ENCODE results near the gene NCKAP1. TPM values are rescaled to one million over a fixed set of nuclear protein-coding genes. Genes with fewer than 3 reads are reported as not detected.

The NCKAP1 gene, protein sequence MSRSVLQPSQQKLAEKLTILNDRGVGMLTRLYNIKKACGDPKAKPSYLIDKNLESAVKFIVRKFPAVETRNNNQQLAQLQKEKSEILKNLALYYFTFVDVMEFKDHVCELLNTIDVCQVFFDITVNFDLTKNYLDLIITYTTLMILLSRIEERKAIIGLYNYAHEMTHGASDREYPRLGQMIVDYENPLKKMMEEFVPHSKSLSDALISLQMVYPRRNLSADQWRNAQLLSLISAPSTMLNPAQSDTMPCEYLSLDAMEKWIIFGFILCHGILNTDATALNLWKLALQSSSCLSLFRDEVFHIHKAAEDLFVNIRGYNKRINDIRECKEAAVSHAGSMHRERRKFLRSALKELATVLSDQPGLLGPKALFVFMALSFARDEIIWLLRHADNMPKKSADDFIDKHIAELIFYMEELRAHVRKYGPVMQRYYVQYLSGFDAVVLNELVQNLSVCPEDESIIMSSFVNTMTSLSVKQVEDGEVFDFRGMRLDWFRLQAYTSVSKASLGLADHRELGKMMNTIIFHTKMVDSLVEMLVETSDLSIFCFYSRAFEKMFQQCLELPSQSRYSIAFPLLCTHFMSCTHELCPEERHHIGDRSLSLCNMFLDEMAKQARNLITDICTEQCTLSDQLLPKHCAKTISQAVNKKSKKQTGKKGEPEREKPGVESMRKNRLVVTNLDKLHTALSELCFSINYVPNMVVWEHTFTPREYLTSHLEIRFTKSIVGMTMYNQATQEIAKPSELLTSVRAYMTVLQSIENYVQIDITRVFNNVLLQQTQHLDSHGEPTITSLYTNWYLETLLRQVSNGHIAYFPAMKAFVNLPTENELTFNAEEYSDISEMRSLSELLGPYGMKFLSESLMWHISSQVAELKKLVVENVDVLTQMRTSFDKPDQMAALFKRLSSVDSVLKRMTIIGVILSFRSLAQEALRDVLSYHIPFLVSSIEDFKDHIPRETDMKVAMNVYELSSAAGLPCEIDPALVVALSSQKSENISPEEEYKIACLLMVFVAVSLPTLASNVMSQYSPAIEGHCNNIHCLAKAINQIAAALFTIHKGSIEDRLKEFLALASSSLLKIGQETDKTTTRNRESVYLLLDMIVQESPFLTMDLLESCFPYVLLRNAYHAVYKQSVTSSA
- polyA plus RNA-seq (2013, experiment 1 of 2), result 102 TPM
- polyA plus RNA-seq (2013, experiment 2 of 2), result 106 TPM

DNA sequence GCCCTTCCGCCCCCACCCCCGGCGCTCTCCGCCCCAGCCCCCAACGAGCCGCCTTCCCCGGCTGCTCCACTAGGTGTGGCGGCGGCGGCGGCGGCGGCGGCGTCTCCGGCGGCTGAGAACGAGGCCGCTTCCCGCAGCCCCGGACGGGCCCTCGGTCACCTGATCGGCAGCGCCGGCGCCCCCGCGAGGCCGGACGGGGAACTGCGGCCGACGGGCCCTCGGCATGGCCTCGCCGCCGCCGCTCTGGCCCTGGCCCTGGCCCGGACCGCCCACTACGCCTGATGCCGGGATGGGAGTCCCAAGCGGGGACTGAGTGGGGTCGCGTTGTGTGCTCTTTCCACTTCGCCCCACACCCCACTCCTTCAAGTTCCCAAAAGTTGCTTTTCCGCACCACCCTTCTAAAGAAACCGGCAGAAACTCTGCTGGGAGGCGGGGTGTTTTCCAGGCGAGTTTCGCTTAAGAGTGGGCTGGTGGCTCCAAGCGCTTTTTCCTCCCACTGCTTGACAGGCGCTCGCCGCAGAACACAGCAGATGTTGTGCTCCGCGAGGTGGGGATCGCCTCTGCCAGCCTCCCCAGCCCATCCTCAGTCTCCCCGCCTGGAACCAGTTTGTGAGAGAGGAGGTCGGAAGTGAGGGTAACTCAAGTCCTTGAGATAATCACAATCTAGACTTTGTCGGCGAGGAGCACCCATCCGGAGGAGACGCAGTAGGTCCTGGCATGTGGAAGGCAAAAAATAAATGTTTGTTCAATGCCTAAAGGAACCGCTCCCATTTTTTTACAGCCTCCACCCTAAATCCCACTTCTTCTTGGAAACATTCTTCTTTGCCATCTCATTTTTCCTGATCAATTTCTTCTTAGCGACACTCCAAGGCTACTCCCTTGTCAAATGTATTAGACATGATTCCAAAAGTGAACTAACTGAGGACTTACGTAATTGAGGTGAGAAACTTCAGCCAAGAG lies at the start of gene NCKAP1:
NCKAP1 (minus strand) TSS at position 117 of the 960 bp plus-strand sequence. CDS start 358 bp downstream, outside the sequence.
- Histone ChIP-seq H3K4me1 (ENCODE audit: insufficient read depth, low read length) (peaks cover 30% of the 10 kb centered on the region), H3K9me3 (ENCODE audit: insufficient read depth, low read depth, low read length) (no peaks in the 10 kb centered on the region), H3K27me3 (ENCODE audit: insufficient read depth, low read length) (peaks cover 15% of the 10 kb centered on the region), H3K4me3 (ENCODE audit: low read length) (peak within 1 kb of the TSS; percentile 96), H3K9ac (ENCODE audit: low read depth, low read length) (peak within 1 kb of the TSS; percentile 86), H3K36me3 (ENCODE audit: insufficient read depth, low read length) (no peaks in the 10 kb centered on the region), H3K27ac (ENCODE audit: low read depth, low read length) (peak within 1 kb of the TSS; percentile 89)
- 10% methylated on average over 65 of the region's 68 CpGs for WGBS

DNA sequence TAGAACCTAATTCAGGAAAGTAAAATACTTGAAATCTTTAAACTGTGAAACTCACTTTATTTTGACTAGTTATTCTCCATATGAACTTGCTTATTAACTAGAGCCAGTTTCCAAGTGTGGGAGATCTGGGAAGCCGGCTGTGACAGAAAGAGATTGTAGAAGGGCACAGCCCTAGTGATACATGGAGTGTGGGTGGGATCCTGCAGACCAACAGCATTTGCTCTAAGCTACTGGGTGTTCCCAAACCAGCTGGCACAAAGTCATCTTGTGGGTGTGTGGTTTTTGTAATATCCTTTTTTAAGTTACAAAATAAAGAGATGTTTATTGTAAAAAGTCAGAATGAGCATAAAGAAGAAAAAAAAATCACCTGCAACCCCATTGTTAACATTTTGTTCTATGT lies 43.7 kb upstream of the NCKAP1 start:
- Histone ChIP-seq H3K27me3 (ENCODE audit: insufficient read depth, low read length) (no peaks in the 10 kb centered on the region), H3K27ac (ENCODE audit: low read depth, low read length) (no peak overlapping the region), H3K36me3 (ENCODE audit: insufficient read depth, low read length) (no peaks in the 10 kb centered on the region), H3K4me3 (ENCODE audit: low read length) (no peak overlapping the region), H3K9me3 (ENCODE audit: insufficient read depth, low read depth, low read length) (no peaks in the 10 kb centered on the region), H3K9ac (ENCODE audit: low read depth, low read length) (no peak overlapping the region), H3K4me1 (ENCODE audit: insufficient read depth, low read length) (peaks cover 15% of the 10 kb centered on the region)
- WGBS, result 81% methylated on average over 1 of the region's 1 CpG

DNA sequence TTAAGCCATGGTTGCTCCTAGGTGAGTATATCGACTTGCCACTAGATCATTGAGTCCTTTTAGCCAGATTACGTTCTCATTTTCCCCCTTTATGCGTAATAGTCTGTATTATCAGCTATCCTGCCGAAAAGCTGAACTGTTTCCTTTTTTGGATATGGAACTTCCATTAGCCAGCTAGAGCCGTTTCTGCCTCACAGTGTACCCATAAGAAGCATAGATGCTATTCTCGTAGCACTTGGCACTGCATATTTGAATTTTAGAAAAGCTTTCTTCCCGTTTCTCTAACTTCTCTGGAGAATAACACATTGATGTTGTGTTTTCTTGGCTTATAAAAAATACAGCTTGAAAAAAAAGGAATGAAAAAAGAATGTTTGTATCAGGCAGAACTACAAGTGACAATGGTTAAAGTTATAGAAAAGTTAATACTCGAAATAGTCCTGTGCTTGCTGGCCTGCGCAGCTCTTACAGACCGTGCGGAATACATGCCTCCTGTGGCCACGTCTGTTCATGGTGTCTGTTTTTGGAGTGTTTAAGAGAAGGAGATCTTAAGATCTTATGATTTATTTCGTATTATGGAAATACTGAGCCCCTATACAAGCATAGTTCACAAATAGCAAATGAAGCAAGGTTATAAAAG lies 41.0 kb upstream of the NCKAP1 start:
- H3K36me3 ChIP-seq (ENCODE audit: insufficient read depth, low read length), result no peaks in the 10 kb centered on the region
- H3K27ac ChIP-seq (ENCODE audit: low read depth, low read length), result no peak overlapping the region
- 96% methylated on average over 13 of the region's 13 CpGs for WGBS
- H3K9me3 ChIP-seq (ENCODE audit: insufficient read depth, low read depth, low read length), result no peaks in the 10 kb centered on the region
- peak overlapping the region; percentile 71 for H3K4me3 ChIP-seq (ENCODE audit: low read length)
- H3K9ac ChIP-seq (ENCODE audit: low read depth, low read length), result peak overlapping the region; percentile 33; the same call in 1 of the 2 replicates
- H3K27me3 ChIP-seq (ENCODE audit: insufficient read depth, low read length), result no peaks in the 10 kb centered on the region
- H3K4me1 ChIP-seq (ENCODE audit: insufficient read depth, low read length), result peaks cover 15% of the 10 kb centered on the region

DNA sequence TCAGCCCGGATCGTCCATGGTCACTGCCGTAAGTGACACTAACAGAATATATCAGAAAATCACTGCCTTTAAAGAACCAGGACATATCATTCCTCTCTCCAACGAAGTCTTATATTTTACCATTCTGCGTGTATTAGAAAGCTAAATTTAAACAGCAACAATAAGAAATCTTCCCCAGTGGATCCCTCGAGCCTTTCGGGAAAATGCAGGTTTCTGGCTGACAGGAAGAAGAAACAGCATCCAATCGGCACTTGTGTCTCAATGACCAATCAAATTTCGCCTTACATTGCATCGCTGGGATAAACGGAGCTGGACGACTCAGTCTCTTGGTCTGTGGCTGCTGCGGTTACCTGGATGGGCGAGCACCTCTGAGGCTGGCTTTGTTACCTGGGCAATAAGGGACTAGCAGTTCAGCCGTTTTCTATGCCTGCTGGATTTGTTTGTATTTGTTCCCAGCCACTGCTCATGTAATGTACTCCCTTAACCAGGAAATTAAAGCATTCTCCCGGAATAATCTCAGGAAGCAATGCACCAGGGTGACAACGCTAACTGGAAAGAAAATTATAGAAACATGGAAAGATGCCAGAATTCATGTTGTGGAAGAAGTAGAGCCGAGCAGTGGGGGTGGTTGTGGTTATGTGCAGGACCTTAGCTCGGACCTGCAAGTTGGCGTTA lies 40.3 kb upstream of the NCKAP1 start, which contains the start of gene DUSP19:
DUSP19 (plus strand) TSS at position 284 of the 675 bp plus-strand sequence; CDS start at position 471, 187 bp downstream.
- Histone ChIP-seq H3K9me3 (ENCODE audit: insufficient read depth, low read depth, low read length) (no peaks in the 10 kb centered on the region), H3K4me3 (ENCODE audit: low read length) (peak within 1 kb of the TSS; percentile 71), H3K27ac (ENCODE audit: low read depth, low read length) (no peak within 1 kb of the TSS), H3K27me3 (ENCODE audit: insufficient read depth, low read length) (no peaks in the 10 kb centered on the region), H3K4me1 (ENCODE audit: insufficient read depth, low read length) (peaks cover 15% of the 10 kb centered on the region), H3K36me3 (ENCODE audit: insufficient read depth, low read length) (no peaks in the 10 kb centered on the region), H3K9ac (ENCODE audit: low read depth, low read length) (peak within 1 kb of the TSS; percentile 33)
- 79% methylated on average over 20 of the region's 20 CpGs for WGBS

DNA sequence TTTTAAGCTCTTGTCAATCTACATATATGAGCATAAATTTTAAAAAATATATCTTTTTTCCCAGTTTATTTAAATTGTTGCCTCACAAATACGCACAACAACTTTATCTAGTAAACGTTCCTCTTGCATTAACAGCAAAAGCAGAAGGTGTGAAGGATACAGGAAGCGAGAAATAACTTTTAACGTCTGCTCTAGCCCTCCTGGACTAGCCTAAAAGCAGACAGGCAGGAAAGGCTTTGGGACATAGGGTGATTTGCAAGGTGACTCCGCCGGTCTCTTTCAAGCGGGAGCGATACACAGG lies 39.9 kb upstream of the NCKAP1 start:
- H3K9ac ChIP-seq (ENCODE audit: low read depth, low read length), result no peak overlapping the region
- 81% methylated on average over 8 of the region's 8 CpGs for WGBS
- H3K4me3 ChIP-seq (ENCODE audit: low read length), result peak overlapping the region; percentile 71
- no peak overlapping the region for H3K27ac ChIP-seq (ENCODE audit: low read depth, low read length)
- no peaks in the 10 kb centered on the region for H3K9me3 ChIP-seq (ENCODE audit: insufficient read depth, low read depth, low read length)
- H3K27me3 ChIP-seq (ENCODE audit: insufficient read depth, low read length), result no peaks in the 10 kb centered on the region
- no peaks in the 10 kb centered on the region for H3K36me3 ChIP-seq (ENCODE audit: insufficient read depth, low read length)
- H3K4me1 ChIP-seq (ENCODE audit: insufficient read depth, low read length), result peaks cover 15% of the 10 kb centered on the region

DNA sequence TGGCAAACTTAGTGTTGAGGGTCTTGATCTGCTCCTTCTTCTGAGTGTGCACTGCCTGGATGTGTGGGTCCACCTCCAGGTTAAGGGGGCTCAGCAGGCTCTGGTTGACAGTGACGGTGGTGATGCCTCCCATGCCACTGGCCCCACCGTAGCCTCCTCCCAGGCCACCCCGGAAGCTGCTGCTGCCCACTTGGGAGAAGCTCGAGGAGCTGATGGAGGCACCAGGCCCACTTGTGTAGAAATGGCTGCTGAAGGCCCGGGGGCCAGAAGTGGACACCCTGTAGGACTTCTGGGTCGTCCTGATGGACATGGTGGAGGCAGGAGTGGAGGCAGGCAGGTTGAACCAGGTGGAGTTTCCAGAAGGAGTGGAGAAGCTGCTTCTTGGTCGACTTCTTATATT lies 33.9 kb upstream of the NCKAP1 start:
- Histone ChIP-seq H3K4me1 (ENCODE audit: insufficient read depth, low read length) (no peaks in the 10 kb centered on the region), H3K9ac (ENCODE audit: low read depth, low read length) (no peak overlapping the region), H3K4me3 (ENCODE audit: low read length) (no peak overlapping the region), H3K9me3 (ENCODE audit: insufficient read depth, low read depth, low read length) (peaks cover 14% of the 10 kb centered on the region), H3K36me3 (ENCODE audit: insufficient read depth, low read length) (no peaks in the 10 kb centered on the region), H3K27me3 (ENCODE audit: insufficient read depth, low read length) (no peaks in the 10 kb centered on the region), H3K27ac (ENCODE audit: low read depth, low read length) (no peak overlapping the region)
- WGBS, result 98% methylated on average over 6 of the region's 7 CpGs

DNA sequence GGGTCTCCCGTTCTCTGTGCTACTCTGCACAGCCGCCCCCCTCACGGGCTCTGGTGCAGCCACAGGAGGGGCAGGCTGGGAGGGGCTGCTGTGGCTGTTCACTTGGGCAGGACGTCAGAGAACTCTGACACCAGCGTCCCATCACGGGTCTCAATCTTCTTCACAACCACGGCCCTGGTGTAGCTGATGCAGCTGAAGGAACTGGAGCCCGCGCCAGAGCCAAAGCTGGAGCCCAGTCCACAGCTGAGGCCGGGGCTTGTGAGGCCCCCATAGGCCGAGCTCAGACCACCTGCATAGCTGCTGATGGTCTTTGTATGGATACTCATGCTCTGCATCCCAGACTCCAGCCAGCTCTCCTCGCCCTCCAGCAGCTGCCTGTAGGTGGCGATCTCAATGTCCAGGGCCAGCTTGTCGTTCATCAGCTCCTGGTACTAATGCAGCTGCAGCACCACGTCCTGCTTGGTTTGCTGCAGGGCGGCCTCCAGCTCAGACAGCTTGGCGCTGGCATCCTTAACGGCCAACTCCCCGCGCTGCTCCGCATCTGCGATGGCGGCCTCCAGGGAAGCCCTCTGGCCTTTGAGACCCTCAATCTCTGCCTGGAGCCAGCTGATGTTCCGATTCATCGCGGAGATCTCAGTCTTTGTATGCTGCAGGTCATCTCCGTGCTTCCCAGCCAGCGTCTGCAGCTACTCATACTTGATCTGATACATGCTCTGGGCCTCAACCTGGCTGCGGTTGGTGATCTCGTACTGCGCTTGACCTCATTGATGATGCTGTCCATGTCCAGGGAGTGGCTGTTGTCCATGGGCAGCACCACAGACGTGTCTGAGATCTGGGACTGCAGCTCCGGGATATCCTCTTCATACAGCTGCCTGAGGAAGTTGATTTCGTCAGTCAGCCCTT lies 32.9 kb upstream of the NCKAP1 start:
- Histone ChIP-seq H3K9ac (ENCODE audit: low read depth, low read length) (no peak overlapping the region), H3K4me1 (ENCODE audit: insufficient read depth, low read length) (no peaks in the 10 kb centered on the region), H3K27ac (ENCODE audit: low read depth, low read length) (no peak overlapping the region), H3K27me3 (ENCODE audit: insufficient read depth, low read length) (no peaks in the 10 kb centered on the region), H3K4me3 (ENCODE audit: low read length) (no peak overlapping the region), H3K36me3 (ENCODE audit: insufficient read depth, low read length) (no peaks in the 10 kb centered on the region), H3K9me3 (ENCODE audit: insufficient read depth, low read depth, low read length) (peaks cover 14% of the 10 kb centered on the region)
- WGBS, result 82% methylated on average over 34 of the region's 34 CpGs

DNA sequence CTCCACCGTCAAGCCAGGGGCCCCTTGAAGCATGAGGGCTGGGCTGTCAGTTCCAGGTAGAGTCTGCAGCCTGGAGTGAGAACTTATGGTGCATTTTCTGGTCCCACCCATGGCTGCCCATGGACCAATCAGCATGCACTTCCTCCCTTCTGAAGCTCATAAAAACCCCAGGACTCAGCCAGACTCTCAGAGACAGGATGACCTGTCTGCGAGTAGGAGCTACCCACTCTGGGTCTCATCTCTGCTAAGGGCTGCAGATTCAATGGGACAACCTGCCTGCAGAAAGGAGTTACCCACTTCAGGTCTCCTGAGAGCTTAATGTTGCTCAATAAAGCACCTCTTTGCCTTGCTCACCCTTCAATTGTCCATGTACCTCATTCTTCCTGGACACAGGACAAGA lies 30.9 kb upstream of the NCKAP1 start:
- Histone ChIP-seq H3K36me3 (ENCODE audit: insufficient read depth, low read length) (no peaks in the 10 kb centered on the region), H3K27ac (ENCODE audit: low read depth, low read length) (no peak overlapping the region), H3K4me3 (ENCODE audit: low read length) (no peak overlapping the region), H3K4me1 (ENCODE audit: insufficient read depth, low read length) (no peaks in the 10 kb centered on the region), H3K27me3 (ENCODE audit: insufficient read depth, low read length) (no peaks in the 10 kb centered on the region), H3K9ac (ENCODE audit: low read depth, low read length) (no peak overlapping the region), H3K9me3 (ENCODE audit: insufficient read depth, low read depth, low read length) (peaks cover 14% of the 10 kb centered on the region)
- 97% methylated on average over 2 of the region's 2 CpGs for WGBS

DNA sequence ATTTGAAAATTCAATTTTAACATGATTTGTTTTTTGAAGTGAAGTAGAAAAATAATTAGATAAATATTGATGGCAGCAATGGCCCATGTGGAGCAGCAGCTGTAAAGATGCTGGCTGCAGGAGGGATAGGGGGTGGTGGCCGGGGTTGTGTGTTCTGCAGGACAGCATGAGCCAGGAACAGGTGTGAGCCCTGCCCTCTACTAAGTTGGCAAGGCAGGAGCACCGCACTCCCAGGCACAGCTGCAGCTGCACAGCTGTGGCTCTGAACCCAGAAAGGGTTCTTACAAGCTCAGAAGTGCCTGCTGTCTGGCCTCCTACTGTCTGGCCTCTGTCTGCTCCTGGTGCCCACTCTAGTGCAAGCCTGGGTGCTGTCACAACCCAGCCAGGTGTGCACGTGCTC lies 30.3 kb upstream of the NCKAP1 start:
- Histone ChIP-seq H3K9ac (ENCODE audit: low read depth, low read length) (no peak overlapping the region), H3K27ac (ENCODE audit: low read depth, low read length) (no peak overlapping the region), H3K36me3 (ENCODE audit: insufficient read depth, low read length) (no peaks in the 10 kb centered on the region), H3K4me1 (ENCODE audit: insufficient read depth, low read length) (no peaks in the 10 kb centered on the region), H3K27me3 (ENCODE audit: insufficient read depth, low read length) (no peaks in the 10 kb centered on the region), H3K9me3 (ENCODE audit: insufficient read depth, low read depth, low read length) (peaks cover 14% of the 10 kb centered on the region), H3K4me3 (ENCODE audit: low read length) (no peak overlapping the region)
- WGBS, result 92% methylated on average over 3 of the region's 3 CpGs

All from HUES64 (cell line).